ENCODE data around the gene NHERF1.

DNA sequence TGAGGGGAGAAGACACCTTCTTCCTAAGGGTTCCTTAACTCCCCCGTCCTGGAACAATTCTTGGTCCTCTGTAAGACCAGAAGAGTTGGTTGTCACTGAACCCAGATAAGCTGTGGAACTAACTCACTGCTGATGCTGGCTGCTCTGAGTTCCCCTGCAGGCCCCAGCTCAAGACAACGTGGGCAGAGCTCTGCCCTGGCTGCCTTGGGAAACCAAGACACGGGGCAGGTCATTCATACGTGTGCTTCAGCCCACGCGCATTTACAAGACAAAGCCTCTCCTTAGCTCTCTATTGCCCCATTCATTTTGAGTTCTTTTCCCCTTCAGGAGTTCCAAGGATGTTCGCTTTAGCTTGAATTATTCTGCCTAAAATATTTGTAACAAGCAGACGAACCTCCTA is 31.1 kb downstream of the NHERF1 start:
- TF ChIP-seq CTCF (conservative IDR thresholded peaks at IDR 0.05) (no peak), EZH2 (IDR thresholded peaks at IDR 0.05; ENCODE audit: low read depth) (no peak)
